Umbilical cord (tissue), 2 donors: ENCODE measurements around the gene STK11IP. TPM values are rescaled to one million over a fixed set of nuclear protein-coding genes. Genes with fewer than 3 reads are reported as not detected.

Experiments
- DNase-seq: peaks from one replicate; pipeline ENCODE4 v3.0.0-alpha.2; 2015; ENCODE audit warnings: low spot score
- total RNA-seq: library from RNA; depleted of rRNA; stranded (reverse); fragments of >200 nt; gene quantifications from one replicate; pipeline ENCODE4 v1.2.3, GENCODE V29; 2014; ENCODE audit warnings: low replicate concordance; ENCODE audit not compliant: insufficient read depth

Gene STK11IP
- total RNA-seq, 1 donor from 2014 or later: 3.6 TPM

DNA sequence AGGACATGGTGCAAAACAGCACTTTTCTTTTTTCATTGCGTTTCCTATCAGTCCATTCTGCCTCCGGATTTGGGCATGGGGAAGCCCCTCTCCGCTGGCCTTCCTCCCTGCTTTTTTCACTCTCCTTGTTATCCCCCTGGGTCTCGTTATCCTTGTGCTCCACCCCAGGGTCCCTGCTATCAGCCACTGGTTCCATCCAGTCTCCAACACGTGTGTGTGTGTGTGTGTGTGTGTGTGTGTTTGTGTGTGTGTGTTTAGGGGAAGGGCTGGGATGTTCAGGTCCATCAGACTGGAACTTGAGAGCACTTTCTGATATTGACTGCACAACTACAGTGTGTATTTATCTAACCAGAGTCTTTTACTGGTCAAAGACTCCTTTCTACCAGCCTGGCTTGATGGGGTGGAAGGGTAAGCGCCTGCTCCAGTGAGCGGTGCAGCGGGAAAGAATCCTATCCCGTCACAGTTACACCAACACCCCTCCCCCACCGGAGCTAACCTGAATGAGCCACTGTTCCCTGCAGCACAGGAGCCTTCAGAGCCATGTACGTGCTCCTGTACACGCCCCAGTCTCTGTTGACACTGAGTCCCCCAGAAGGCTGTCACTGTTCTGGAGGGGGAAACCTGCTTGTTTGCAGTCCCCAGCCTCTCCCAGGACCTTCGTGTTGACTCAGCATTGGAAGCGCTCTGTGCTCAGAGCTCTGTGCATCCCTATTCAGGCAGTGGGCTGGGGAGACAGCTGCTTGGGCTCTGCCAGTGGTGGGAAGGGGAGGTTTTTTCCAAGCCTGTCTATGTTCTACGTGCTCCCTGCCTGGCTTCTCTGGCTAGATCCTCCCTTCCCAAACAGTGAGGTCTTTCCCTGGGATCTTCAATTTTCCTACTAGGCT, 20.9 kb upstream of the STK11IP start:
- peak; percentile 64 for DNase-seq

DNA sequence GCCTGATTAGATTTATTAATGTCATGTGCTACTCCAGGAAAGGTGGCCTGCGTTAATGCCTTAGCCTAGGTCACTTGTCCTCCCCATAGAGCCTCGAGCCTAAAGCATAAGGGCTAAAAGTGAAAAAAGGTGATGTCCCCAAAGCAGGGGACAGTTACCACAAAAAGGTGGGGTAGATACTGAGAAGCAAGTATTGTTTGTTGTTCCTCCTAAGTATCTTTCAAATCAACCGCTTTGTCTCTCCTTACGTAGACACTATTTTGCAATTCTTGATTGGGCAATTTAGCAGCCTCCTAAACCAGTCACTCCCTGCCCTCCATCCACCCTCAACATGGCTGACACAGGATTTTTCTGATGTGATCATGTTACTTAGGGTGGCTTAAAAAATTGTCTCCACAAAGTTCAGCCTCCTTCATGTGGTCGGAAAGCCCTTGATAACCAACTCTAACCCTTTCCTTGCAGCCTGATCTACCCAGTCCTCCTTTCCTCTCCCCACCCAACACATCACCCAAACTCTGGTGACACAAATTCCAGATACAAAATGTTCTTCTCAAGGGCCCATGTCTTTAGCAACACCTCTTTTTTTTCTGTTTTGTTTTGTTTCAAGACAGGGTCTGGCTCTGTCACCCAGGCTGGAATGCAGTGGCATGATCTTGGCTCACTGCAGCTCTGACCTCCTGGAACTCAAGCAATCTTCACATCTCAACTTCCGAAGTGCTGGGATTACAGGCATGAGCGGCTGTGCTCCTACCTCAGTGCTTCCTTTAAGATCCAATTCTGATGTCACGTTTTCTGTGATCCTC, 18.6 kb upstream of the STK11IP start:
- DNase-seq: no peak

DNA sequence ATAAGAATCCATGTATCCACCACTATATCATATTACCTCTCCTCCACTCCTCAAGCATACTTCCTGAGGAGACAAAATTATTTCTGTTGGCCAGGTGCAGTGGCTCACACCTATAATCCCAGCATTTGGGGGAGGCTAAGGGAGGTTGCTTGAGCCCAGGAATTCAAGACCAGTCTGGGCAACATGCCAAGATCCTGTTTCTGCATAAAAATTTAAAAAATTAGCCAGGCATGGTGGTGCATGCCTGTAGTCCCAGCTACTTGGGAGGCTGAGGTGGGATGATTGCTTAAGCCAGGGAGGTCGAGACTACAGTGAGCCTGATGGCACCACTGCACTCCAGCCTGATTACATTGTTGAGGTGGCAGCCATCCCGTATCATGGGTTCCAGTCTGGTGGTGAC, 16.3 kb upstream of the STK11IP start:
- DNase-seq: no peak

DNA sequence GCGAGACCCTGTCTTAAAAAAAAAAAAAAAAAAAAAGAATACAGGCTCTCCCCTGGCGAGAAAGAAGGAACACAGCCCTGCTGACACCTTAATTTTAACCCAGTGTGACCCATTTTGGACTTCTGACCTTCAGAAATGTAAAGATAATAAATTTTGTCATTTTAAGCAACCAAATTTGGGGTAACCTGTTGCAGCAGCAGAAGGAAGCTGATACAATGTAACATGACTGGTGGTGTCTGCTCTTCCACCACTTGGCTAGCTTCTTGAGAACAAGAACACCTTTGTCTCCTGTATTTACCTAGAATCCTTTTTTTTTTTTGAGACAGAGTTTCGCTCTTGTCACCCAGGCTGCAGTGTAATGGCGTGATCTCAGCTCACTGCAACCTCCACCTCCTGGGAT, 6.6 kb upstream of the STK11IP start:
- no peak for DNase-seq

DNA sequence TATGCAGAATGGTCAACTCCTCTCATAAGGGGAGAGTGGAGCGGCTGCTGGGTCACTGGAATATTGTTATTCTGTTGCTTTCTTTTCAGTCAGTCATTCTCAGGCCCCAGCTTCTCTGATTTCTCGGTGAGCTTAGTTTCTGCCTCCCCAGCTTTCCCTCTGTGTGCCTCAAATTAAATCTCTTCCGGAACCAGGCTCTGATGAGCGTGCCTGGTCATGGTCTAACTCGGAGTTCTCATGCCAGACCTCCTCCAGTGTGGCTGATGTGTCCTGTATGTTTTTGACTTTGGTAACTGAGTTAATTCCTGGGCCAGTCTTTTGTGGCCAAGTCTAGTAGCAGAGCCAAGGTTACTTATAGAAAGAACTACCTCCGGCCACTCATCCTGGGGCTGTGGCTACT, 4.9 kb upstream of the STK11IP start:
- peak; percentile 63 for DNase-seq

DNA sequence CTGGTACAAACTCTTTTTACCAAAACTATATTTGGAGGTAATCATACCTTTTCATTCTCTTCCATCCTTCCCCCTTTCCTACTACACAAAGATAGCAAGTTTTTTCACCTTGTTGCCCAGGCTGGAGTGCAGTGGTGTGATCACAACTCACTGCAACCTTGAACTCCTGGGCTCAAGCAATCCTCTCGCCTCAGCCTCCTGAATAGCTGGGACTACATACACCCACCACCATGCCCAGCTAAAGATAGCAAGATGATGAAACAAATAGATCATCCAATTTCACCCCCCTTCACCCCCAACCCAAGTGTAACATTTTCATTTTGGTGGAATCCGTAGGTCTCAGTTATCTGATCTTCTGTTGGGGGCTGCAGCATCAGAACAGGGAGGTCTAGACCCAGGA, 4.5 kb upstream of the STK11IP start:
- DNase-seq: no peak

DNA sequence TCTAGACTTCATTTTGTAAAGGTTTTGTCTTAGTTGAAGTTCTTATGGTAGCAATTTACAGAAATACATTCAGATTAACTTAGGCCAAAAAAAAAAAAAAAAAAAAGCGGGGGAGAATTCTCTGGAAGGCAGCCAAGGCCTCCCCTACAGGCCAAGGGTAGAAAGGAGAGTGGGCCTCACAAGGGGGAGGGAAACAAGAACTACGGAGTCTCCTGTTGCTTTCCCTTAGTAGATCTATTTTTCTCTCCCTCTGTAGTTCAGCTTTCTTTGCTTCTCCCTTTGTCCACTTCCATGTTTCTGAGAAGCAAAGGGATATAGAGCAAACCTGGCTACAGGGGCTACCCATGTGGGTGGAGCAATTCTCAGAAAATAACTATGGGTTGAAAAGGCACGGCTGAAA, 2.4 kb upstream of the STK11IP start:
- peak; percentile 72 for DNase-seq

DNA sequence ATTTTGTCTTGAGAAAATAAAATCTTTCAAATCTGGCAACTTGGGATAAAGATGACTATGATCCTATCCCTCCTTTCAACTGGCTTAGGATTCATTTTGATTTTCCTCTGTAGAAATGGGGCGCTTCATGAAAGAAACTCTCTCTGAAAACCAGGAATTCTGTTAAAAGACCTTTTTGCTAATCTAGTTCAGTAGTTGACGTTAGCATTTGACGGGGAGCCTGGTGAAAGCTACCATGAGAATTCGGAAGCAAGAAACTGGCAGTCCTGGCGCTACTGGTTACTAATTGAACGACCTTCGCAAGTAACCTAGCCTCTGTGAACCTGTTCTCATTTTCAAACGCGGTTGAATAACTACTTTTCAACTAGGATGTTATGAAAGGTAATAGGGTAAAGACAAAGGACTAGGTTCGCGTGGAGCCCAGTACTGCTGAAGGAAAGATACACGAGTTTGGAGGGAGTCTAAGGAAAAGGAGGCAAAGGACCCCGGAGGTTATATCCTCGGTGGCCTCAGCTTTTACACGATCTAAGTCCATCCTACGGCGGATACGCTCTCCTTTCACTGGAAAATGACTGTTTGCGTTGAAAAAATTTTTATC, 604 bp upstream of the STK11IP start:
- no peak for DNase-seq

DNA sequence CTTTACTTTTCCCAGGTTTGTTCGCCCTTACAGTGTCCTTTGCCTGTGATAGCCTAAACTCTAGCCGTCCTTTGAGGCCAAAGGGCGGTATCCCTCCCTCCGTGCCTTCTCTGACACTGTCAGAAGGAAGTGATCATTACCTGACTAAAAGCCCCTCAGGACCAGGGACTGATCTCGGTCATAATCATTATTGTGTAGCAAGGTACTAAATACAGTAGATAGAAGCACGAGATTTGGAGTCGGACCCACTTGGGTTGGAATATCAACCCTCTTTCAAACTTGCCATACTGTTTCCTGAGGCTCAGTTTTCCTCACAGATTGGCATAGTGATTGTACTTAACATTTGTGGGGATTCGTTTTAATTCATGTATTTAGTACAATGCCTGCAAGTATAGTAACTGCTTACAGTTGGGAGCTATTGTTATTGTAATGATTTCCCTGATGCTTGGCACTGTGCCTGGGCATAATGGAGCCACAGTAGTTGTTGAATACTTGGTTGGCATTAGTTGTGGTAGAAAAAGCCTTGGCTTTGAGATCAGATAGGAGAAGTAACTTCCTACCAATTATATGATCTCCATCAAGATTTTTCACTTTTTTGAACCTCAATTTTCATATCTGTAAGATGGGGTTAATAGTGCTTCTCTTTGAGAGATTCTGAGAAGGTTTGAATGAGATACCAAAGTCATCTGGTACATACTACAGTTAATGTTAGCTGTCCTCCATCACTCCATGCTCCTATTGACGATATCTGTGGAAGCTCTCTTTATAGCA, 836 bp downstream of the STK11IP start:
- no peak for DNase-seq

DNA sequence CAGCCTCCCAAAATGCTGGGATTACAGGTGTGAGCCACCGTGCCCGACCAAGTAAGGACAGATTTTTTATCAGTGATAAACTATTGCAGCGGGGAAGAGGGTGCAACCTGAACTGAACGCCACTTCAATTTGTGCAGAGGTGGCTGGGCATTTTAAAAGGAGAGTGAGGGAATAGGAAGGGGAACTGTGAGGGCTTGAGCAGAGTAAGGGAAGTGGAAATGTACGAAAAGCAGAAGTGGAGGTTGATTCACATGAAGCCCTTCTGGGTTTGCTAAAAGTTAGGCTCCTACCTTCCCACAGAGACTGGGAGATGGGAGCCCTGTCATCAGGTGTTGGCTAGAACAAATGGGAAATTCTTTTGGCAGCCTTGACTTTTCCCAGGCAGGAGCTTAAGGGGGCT, 6.1 kb downstream of the STK11IP start:
- no peak for DNase-seq

DNA sequence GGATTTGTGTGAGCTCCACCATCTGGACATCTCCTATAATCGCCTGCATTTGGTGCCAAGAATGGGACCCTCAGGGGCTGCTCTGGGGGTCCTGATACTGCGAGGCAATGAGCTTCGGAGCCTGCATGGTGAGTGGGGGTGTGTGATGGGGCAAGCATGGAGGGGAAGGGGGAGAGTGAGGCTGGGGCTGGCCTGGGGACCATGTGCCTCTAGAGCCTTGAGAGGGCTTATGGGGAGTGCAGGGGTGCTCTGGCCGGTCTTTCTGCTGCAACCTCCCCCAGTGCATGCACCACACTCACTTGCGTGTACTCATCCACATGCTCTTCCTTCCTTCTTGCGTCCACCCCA, 7.9 kb downstream of the STK11IP start:
- DNase-seq: no peak

DNA sequence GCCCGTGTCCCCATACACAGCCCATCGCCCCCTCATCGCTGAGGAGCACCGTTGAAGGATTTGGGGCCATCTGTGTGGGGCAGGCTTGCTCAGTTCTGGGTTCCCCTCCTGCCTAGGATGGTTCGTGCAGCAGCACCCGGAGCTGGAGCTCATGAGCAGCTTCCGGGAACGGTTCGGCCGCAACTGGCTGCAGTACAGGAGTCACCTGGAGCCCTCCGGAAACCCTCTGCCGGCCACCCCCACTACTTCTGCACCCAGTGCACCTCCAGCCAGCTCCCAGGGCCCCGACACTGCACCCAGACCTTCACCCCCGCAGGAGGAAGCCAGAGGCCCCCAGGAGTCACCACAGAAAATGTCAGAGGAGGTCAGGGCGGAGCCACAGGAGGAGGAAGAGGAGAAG, 10.3 kb downstream of the STK11IP start:
- no peak for DNase-seq

DNA sequence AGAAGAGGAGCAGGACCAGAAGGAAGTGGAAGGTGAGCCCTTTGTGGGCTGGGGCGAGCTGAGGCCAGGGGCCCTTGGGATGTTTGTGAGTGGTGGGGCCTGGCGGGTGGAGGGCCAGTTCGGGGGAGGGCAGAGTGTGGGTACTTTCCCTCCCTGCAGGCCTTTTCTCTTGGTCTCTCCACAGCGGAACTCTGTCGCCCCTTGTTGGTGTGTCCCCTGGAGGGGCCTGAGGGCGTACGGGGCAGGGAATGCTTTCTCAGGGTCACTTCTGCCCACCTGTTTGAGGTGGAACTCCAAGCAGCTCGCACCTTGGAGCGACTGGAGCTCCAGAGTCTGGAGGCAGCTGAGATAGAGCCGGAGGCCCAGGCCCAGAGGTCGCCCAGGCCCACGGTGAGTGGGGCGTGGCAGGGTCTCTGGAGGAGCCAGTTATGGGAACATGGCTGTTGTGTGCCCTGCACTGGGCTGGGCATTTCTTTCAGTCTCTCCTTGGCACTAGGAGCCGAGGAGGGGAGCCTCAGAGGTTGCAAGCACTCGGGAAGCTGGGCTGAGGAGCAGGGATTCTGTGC, 10.8 kb downstream of the STK11IP start:
- DNase-seq: no peak

DNA sequence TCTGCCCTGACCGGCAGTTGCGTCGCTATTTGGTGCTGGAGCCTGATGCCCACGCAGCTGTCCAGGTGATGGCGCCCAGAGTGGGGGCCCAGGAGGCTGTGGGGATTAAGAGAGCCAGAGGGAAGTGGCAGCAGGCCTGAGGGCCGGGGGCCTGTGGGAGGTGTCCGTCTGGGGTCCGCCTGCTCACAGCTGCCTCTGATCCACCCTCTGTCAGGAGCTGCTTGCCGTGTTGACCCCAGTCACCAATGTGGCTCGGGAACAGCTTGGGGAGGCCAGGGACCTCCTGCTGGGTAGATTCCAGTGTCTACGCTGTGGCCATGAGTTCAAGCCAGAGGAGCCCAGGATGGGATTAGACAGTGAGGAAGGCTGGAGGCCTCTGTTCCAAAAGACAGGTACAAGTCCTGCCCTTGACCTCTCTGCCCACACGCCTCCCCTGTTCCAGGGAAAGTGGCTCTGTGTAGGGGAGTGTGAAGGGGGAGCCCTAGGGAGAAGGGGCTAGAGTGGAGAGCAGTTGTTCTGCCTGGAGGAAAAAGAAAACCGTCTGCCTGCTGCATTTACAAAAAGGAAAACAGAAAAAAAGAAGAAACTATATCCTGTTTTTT, 11.6 kb downstream of the STK11IP start:
- no peak for DNase-seq

DNA sequence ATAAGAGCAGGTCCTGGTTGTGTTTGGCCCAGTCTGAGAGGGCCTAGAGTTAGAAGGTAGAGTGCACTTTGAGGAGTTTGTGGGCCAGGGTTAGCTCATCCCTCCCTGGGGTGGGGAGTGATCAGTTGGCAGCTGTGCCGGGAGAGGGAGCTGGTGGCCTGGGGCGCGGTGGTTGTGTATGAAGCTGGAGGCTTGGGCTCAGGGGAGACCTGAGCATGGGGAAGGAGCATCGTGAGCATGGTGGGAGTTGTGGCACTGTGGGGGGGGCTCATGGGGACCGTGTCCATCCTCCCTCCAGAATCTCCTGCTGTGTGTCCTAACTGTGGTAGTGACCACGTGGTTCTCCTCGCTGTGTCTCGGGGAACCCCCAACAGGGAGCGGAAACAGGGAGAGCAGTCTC, 13.6 kb downstream of the STK11IP start:
- no peak for DNase-seq

DNA sequence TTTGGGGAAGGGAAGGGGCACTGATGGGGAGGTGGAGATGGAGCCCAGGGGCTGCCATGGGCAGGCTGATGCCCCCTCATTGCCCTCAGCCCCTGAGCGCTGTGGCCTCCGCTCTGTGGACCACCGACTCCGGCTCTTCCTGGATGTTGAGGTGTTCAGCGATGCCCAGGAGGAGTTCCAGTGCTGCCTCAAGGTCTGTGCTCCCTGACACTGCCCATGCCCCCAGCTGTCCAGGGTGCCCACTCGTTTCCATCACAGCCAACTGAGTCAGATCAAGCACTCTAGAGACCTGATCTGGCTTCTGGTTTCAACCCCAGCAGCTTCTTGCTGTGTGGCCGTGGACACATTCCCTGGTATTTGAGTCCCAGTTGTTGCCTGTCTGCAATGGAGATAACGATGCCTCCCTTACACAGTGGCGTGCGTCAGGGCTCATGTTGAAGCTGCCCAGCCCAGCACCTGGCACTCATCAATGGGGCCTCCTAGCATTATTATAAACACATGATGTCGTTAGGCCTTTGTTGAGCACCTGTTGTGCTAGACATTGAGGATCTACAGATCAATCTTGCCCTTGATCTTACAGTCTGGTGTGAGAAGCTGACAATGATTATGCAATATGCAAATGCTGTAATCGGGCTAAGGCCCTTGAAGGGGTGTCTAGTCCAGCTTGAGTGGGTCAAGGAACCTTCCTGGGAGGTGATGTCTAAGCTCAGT, 14.4 kb downstream of the STK11IP start:
- no peak for DNase-seq

DNA sequence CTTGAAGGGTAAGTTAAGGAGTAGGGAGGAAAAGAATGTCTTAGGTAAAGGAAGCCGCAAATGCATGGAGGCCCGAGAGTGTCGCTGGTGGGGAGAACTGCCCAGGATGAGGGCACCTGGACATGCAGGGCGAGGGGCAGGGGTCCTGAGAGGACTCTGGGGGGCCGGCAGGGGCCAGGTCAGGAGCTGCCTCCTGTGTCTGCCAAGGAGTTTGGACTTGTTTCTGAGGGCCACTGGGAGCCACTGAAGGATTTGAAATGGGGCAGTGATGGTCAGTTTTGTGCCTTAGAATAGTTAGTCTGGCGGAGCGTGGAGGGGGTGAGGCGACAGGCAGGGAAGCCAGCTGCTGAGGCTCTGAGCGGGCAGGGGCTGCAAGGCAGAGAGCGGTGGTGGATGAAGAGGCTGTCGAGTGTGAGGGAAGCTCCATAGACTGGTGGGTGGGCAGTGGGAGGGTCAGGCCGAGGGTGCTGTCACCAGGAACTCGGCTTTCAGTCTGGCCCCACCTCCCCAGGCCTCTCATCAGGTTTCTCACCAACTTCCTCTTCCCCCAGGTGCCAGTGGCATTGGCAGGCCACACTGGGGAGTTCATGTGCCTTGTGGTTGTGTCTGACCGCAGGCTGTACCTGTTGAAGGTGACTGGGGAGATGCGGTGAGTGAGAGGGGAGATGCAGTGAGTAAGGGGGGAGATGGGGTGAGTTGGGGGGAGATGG, 15.1 kb downstream of the STK11IP start:
- DNase-seq: no peak

DNA sequence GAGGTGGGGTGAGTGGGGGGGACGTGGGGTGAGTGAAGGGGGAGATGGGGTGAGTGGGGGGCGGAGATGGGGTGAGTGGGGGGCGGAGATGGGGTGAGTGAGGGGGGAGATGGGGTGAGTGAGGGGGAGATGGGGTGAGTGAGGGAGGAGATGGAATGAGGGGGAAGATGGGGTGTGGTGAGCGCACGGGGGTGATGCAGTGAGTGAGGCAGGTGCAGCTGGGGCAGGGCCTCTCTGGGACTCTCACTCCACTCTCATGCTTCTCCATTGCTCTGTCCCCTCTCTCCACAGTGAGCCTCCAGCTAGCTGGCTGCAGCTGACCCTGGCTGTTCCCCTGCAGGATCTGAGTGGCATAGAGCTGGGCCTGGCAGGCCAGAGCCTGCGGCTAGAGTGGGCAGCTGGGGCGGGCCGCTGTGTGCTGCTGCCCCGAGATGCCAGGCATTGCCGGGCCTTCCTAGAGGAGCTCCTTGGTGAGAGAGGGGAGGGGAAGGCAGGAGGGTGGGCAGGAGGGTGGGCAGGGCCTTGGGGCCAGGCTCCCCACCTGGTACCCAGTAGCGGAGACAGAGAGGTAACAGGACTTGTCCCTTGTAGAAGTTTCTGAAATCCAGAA, 15.9 kb downstream of the STK11IP start:
- no peak for DNase-seq
